GM21737 (cell line): ENCODE measurements around the gene TARS3.

Source experiments
- ATAC-seq: cut with Tn5 transposase; IDR thresholded peaks from one replicate; pipeline ENCODE4 v1.9.1; 2021; ENCODE audit warnings: mild to moderate bottlenecking, moderate library complexity; ENCODE audit not compliant: unreplicated experiment

TARS3 gene

DNA sequence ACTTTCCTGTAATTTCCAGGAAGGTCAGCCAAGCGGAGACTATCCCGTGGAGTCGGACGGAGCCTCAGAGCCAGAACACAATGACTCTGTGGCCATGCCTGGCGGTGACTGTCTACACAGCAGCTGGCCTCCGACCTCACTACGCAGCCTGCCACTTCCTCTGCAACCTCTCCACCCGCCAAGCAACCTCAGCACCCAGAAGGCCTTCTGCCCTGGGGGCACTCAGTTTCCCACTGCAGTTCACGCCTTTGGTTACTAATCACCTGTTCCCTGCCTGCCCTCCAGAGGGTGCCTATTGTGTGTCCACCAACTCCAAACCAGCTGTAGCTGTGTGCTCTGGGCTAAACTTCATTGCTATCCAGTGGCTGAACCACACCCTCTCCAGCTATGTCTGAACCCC, 116.1 kb downstream of the TARS3 start:
- ATAC-seq: no peak

DNA sequence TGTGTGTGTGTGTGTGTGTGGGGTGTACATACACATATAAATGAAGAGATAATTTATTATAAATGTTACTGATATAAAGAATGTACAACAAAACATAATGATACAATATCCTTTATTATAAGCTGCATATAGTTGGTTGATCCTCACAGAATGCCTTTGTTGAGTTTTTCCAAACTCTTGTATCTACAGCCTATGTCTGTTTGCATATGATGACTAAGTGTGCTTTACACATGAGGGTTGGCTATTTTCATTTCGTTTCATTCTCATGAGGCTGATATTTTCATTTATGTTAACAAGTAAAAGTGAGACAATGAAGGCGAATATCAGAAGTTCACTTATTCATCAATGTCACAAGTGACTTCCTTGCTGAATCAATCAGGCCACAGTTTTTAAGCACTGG, 117.2 kb downstream of the TARS3 start:
- no peak for ATAC-seq

GRCh38 chr15:101604124-101604874, 120.0 kb downstream of the TARS3 start:
- ATAC-seq: no peak
